Measurements from ENCODE around the gene ATP2B2.

DNA sequence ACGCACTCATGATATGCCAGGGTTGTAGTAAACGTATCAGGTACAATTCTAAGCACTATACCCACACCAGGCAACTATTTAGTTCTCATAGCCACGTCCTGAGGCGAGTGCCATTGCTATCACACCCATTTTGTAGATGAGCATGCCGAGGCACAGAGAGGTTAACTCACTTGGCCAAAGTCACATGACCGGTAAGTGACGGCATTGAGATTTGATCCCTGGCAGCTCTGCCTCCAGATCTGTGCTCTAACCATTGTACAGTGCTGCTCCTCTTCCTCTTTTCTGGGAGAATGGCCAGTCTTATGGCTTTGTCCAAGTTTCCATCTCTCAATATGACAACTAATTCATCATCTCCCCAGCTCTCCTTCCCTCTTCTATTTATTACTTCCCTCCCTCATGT, 18.9 kb upstream of the ATP2B2 start:
- TF ChIP-seq YY1 (IDR thresholded peaks at IDR 0.05; ENCODE audit: insufficient read depth, insufficient read length) (no peak), ZNF274 (IDR thresholded peaks at IDR 0.05; ENCODE audit: low read depth, low read length) (no peak), SUZ12 (IDR thresholded peaks at IDR 0.05; ENCODE audit: extremely low read depth, insufficient read depth, insufficient read length) (no peak)
